DOHH2 (cell line): Measurements from ENCODE around the gene DNAJB12.

ENCODE experiments used
- H3F3A ChIP-seq: fragments of 200-600 bp; sonication (generic), shearing (Covaris generic); 2 replicates; pipeline ENCODE4 v1.6.0; 2016; ENCODE audit warnings: antibody characterized with exemption, mild to moderate bottlenecking; ENCODE audit not compliant: control insufficient read depth, insufficient read depth
- H3K27ac ChIP-seq: fragments of 200-600 bp; sonication (generic); 2 replicates; pipeline ENCODE4 v1.5.1; 2014; ENCODE audit warnings: low read depth, mild to moderate bottlenecking, low read length, moderate library complexity
- H3K27me3 ChIP-seq: fragments of 200-600 bp; sonication (generic); 2 replicates; pipeline ENCODE4 v1.6.1; 2014; ENCODE audit warnings: mild to moderate bottlenecking, low read length, mixed read lengths; ENCODE audit not compliant: control insufficient read depth
- H3K36me3 ChIP-seq: fragments of 200-600 bp; sonication (generic); 2 replicates; pipeline ENCODE4 v1.6.1; 2014; ENCODE audit warnings: mild to moderate bottlenecking, low read length, moderate library complexity, mixed read lengths; ENCODE audit not compliant: control insufficient read depth
- H3K4me1 ChIP-seq: fragments of 200-600 bp; sonication (generic); 2 replicates; pipeline ENCODE4 v1.6.1; 2014; ENCODE audit warnings: mild to moderate bottlenecking, low read length, mixed read lengths; ENCODE audit not compliant: control insufficient read depth
- H3K4me2 ChIP-seq: fragments of 200-600 bp; sonication (generic); 2 replicates; pipeline ENCODE4 v1.6.0; 2014; ENCODE audit warnings: mild to moderate bottlenecking, low read length, moderate library complexity
- H3K4me3 ChIP-seq: fragments of 200-600 bp; sonication (generic); 2 replicates; pipeline ENCODE4 v1.5.1; 2014; ENCODE audit warnings: mild to moderate bottlenecking, low read length, mixed read lengths
- H3K79me2 ChIP-seq: fragments of 200-600 bp; sonication (generic); 2 replicates; pipeline ENCODE4 v1.6.1; 2014; ENCODE audit warnings: mild to moderate bottlenecking, low read length, mixed read lengths; ENCODE audit not compliant: control insufficient read depth
- H3K9me2 ChIP-seq: fragments of 200-600 bp; sonication (generic); replicated peaks from 2 replicates; pipeline ENCODE4 v1.6.1; 2014; ENCODE audit warnings: mild to moderate bottlenecking, low read length, mixed read lengths; ENCODE audit not compliant: control insufficient read depth
- H3K9me3 ChIP-seq: fragments of 200-600 bp; sonication (generic); 2 replicates; pipeline ENCODE4 v1.6.1; 2014; ENCODE audit warnings: antibody characterized with exemption, low read length, mixed read lengths; ENCODE audit not compliant: control insufficient read depth, insufficient read depth
- H4K20me1 ChIP-seq: fragments of 200-600 bp; sonication (generic); 2 replicates; pipeline ENCODE4 v1.6.0; 2014; ENCODE audit warnings: low read depth, mild to moderate bottlenecking, antibody characterized with exemption, low read length, moderate library complexity; ENCODE audit not compliant: control insufficient read depth, insufficient read depth
- EZH2phosphoT487 ChIP-seq: fragments of 200-600 bp; sonication (generic); IDR thresholded peaks from 2 replicates; pipeline ENCODE4 v1.6.1; 2017; ENCODE audit warnings: borderline replicate concordance, mild to moderate bottlenecking, antibody characterized with exemption, low read length, moderate library complexity, mixed read lengths
- TF ChIP-seq, protein P1 (sequence below): fragments of 200-600 bp; sonication (generic); IDR thresholded peaks from one replicate; pipeline ENCODE4 v1.5.1; 2014; ENCODE audit warnings: antibody characterized with exemption, mild to moderate bottlenecking, low read depth, low read length; ENCODE audit not compliant: poor library complexity, severe bottlenecking

The DNAJB12 gene

GRCh38 chr10:72356987-72357386 lies 2.3 kb upstream of the DNAJB12 start:
- Histone ChIP-seq H3F3A (no peaks in the 10 kb centered on the region), H3K79me2 (peaks cover 24% of the 10 kb centered on the region), H3K27me3 (no peaks in the 10 kb centered on the region), H3K4me1 (peaks cover 13% of the 10 kb centered on the region), H3K27ac (no peak overlapping the region), H3K36me3 (peaks cover 12% of the 10 kb centered on the region), H3K9me2 (no peaks in the 10 kb centered on the region), H3K4me3 (no peak overlapping the region), H3K9me3 (no peaks in the 10 kb centered on the region), H4K20me1 (0 out of 2 replicates have a peak, but pooled peaks cover 4% of the 10 kb centered on the region), H3K4me2 (no peak overlapping the region)
- TF ChIP-seq EZH2phosphoT487 = no peak
- TF ChIP-seq, protein P1, sequence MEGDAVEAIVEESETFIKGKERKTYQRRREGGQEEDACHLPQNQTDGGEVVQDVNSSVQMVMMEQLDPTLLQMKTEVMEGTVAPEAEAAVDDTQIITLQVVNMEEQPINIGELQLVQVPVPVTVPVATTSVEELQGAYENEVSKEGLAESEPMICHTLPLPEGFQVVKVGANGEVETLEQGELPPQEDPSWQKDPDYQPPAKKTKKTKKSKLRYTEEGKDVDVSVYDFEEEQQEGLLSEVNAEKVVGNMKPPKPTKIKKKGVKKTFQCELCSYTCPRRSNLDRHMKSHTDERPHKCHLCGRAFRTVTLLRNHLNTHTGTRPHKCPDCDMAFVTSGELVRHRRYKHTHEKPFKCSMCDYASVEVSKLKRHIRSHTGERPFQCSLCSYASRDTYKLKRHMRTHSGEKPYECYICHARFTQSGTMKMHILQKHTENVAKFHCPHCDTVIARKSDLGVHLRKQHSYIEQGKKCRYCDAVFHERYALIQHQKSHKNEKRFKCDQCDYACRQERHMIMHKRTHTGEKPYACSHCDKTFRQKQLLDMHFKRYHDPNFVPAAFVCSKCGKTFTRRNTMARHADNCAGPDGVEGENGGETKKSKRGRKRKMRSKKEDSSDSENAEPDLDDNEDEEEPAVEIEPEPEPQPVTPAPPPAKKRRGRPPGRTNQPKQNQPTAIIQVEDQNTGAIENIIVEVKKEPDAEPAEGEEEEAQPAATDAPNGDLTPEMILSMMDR = no peak

GRCh38 chr10:72356115-72356514 lies 1.4 kb upstream of the DNAJB12 start:
- Histone ChIP-seq H3K27me3 (no peaks in the 10 kb centered on the region), H3K4me2 (no peak overlapping the region), H3K9me2 (no peaks in the 10 kb centered on the region), H3F3A (no peaks in the 10 kb centered on the region), H3K4me3 (no peak overlapping the region), H3K9me3 (no peaks in the 10 kb centered on the region), H3K36me3 (peaks cover 12% of the 10 kb centered on the region), H3K4me1 (peaks cover 13% of the 10 kb centered on the region), H3K27ac (no peak overlapping the region), H4K20me1 (0 out of 2 replicates have a peak, but pooled peaks cover 4% of the 10 kb centered on the region), H3K79me2 (peaks cover 33% of the 10 kb centered on the region)
- TF ChIP-seq, protein P1 = no peak
- no peak for TF ChIP-seq EZH2phosphoT487

DNA sequence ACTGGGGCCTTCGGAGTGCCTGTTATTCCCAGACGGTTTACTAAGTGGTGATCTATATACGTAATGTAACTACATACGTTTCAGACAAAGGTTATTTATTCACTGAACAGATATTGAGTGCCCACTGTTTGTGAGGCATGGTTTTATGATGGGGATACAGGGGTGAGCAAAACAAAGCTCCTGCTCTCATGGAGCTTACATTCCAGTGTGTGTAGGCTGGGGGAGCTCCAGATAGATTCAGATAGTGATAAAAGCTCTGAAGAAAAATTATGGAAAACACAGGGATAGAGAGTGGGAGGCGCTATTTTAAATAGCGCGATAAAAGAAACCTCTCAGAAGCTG lies 466 bp upstream of the DNAJB12 start:
- Histone ChIP-seq H3K27me3 (no peaks in the 10 kb centered on the region), H3F3A (no peaks in the 10 kb centered on the region), H3K79me2 (peaks cover 42% of the 10 kb centered on the region), H3K9me2 (no peaks in the 10 kb centered on the region), H3K36me3 (peaks cover 19% of the 10 kb centered on the region), H3K4me2 (peak overlapping the region; percentile 78), H3K27ac (no peak overlapping the region; the same call in 1 of the 2 replicates), H4K20me1 (0 out of 2 replicates have a peak, but pooled peaks cover 4% of the 10 kb centered on the region), H3K4me3 (peak overlapping the region; percentile 88), H3K9me3 (no peaks in the 10 kb centered on the region), H3K4me1 (peaks cover 13% of the 10 kb centered on the region)
- no peak for TF ChIP-seq EZH2phosphoT487
- TF ChIP-seq, protein P1 = no peak

GRCh38 chr10:72353965-72354355 lies 759 bp downstream of the DNAJB12 start:
- peak overlapping the region; percentile 88 for H3K4me3 ChIP-seq
- H4K20me1 ChIP-seq = peaks cover 4% of the 10 kb centered on the region; the same call in 1 of the 2 replicates
- no peaks in the 10 kb centered on the region for H3K27me3 ChIP-seq
- H3K9me2 ChIP-seq = no peaks in the 10 kb centered on the region
- peaks cover 13% of the 10 kb centered on the region for H3K4me1 ChIP-seq
- peak overlapping the region; percentile 81; the same call in 1 of the 2 replicates for H3K27ac ChIP-seq
- no peaks in the 10 kb centered on the region for H3K9me3 ChIP-seq
- H3K79me2 ChIP-seq = peaks cover 51% of the 10 kb centered on the region
- H3K4me2 ChIP-seq = peak overlapping the region; percentile 78
- peaks cover 22% of the 10 kb centered on the region for H3K36me3 ChIP-seq
- TF ChIP-seq EZH2phosphoT487 = no peak
- TF ChIP-seq, protein P1 = no peak
- H3F3A ChIP-seq = no peaks in the 10 kb centered on the region
